Measurements from ENCODE around the gene STXBP3.

GRCh38 chr1:108814343-108815125 lies 68.1 kb downstream of the STXBP3 start:
- TF ChIP-seq ZBTB11 (CRISPR knock-in tag; IDR thresholded peaks at IDR 0.05) (no peak), KLF6 (CRISPR knock-in tag; IDR thresholded peaks at IDR 0.05; ENCODE audit: borderline replicate concordance) (0 out of 2 replicates have a peak, but pooled peaks have one; percentile 26), ZNF3 (CRISPR knock-in tag; IDR thresholded peaks at IDR 0.05) (no peak), ZNF384 (IDR thresholded peaks at IDR 0.05; ENCODE audit: low read depth, low read length) (peak; percentile 83; the same call in 1 of the 2 replicates), CSDE1 (IDR thresholded peaks at IDR 0.05) (no peak), POLR2G (IDR thresholded peaks at IDR 0.05; ENCODE audit: low read depth, low read length) (no peak), SMC3 (conservative IDR thresholded peaks at IDR 0.05; ENCODE audit: insufficient read depth, low read depth, low read length) (no peak), SAP30 (IDR thresholded peaks at IDR 0.05; ENCODE audit: borderline replicate concordance, insufficient read depth, low read depth, low read length, poor library complexity, severe bottlenecking) (no peak), ETS1 (conservative IDR thresholded peaks at IDR 0.05; ENCODE audit: control insufficient read depth, low read depth, low read length) (no peak), ARID3A (IDR thresholded peaks at IDR 0.05; ENCODE audit: borderline replicate concordance, low read depth, low read length) (no peak), CTCF (IDR thresholded peaks at IDR 0.05 in 2 of 3, conservative IDR thresholded peaks at IDR 0.05 in 1 of 3; ENCODE audit: insufficient read depth in 2 of 3, low read depth in 1 of 3, low read length in 3 of 3) (no peak), ZBTB7A (IDR thresholded peaks at IDR 0.05; ENCODE audit: borderline replicate concordance, control insufficient read depth, low read depth, low read length) (no peak)
